Hematopoietic multipotent progenitor cell treated with erythropoietin and hydrocortisone succinate and interleukin-3 and kit ligand, for 17 days (in vitro differentiated cells): Measurements from ENCODE around the gene NPIPB2.

Source experiments
- DNase-seq: peaks from one replicate; pipeline ENCODE4 v3.0.0-alpha.2; 2015; ENCODE audit warnings: low spot score

The NPIPB2 gene

GRCh38 chr16:11896486-11897176 lies 45.2 kb downstream of the NPIPB2 start:
- DNase-seq = no peak

DNA sequence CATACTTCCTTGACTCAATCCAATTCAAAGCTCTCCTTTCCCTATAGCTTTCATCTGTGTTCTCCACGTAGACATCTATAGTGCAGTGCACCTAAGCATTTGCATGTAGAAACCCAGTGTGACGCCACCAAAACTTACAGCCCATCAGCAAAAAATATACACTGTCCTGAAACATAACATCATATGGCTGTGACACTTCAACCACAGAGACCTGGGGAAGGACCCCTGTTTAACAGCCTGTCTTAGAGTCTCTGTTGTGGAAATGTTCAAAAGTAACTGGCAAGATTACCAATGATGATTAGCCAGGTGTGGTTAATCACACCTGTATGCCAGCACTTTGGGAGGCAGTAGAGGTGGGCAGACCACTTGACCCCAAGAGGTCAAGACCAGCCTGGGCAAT lies 48.3 kb downstream of the NPIPB2 start:
- no peak for DNase-seq

DNA sequence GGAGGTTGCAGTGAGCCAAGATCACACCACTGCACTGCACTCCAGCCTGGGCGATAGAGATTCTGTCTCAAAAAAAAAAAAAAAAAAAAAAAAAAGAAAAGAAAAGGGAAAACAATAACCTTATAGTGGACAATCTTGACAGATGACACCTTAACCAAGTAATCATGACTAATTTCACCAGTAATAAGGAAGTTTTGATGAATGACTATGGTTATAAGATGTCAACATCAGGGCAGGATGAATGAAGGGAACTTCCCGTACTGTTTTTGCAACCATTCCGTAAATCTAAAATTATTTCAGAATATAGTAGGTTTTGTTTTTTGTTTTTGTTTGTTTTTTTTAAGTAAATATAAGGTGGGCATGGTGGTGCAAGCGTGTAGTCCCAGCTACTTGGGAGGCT lies 49.1 kb downstream of the NPIPB2 start:
- no peak for DNase-seq

- no peak for DNase-seq
Measured at GRCh38 chr16:11890231-11890965, 51.4 kb downstream of the NPIPB2 start.

- DNase-seq = no peak
Measured at GRCh38 chr16:11886881-11887280, 55.0 kb downstream of the NPIPB2 start.

DNA sequence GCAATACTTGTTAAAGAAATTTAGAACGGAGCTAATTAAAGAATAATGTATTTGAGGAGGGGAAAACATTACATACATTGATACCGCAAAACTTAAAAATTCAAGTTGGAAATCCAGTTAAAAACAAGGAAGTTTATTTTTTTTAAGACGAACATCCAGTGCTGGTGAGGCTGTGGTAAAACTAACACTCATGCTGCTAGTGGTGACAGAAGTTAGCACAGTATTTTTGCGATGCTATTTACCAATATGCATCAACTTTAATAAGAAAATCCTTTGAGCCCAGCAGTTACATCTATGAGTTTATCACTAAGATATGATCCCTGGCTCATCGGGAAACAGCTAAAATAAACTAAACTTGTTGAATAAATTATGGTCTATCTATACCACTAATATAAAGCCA lies 57.8 kb downstream of the NPIPB2 start:
- no peak for DNase-seq

DNA sequence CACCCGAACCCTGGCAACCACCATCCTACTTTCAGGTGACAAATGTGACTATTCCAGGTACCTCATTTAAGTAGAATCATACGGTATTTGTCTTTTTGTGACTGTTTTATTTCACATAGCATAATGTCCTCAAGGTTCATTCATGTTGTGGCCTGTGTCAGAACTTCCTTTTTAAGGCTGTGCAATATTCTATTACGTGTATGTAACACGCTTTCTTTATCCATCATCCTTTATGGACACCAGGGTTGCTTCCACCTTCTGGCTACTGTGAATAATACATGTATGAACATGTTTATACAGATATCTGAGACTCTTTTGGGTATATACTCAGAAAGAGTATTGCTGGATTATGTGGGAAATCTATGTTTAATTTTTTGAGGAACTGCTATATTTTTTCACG lies 61.8 kb downstream of the NPIPB2 start:
- no peak for DNase-seq

DNA sequence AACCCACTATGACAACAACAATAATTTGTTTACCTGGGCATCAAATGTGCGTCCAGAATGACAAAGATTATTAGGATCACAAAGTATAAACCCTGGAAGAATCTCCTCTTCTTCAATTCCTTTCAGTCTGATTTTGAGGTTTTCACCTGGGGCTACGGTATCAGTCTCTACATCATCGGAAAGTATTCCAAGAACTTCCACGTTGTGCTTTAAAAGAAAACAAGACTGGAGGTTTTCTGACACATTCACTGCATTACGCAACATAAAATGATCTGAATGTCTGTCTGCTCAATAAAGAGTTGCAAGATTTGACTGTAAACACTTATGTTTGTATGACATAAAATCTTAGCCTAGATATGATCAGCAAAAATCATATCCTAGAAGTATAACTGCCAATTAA lies 64.5 kb downstream of the NPIPB2 start:
- no peak for DNase-seq
